Measurements from ENCODE around the gene LRRC8D. TPM values are rescaled to one million over a fixed set of nuclear protein-coding genes. Genes with fewer than 3 reads are reported as not detected.

Gene LRRC8D
- total RNA-seq, 2 donors from 2014 or later = 7.3 to 13.6 TPM

- DNase-seq (no peak), ATAC-seq (no peak)
- intact Hi-C loops (cut with DNase I) = no loop called here
Observed at GRCh38 chr1:89850844-89851415, 30.1 kb downstream of the LRRC8D start.

GRCh38 chr1:89854140-89854539 is 33.3 kb downstream of the LRRC8D start:
- no peak for DNase-seq
- ATAC-seq = no peak
- intact Hi-C loops (cut with DNase I) = no loop called here

- intact Hi-C loops (cut with DNase I) = no loop called here
- ATAC-seq = peak in 1 of 2 donors; percentile 51
- DNase-seq = no peak
Observed at GRCh38 chr1:89855413-89856123, 34.7 kb downstream of the LRRC8D start.

GRCh38 chr1:89863165-89863830 is 42.5 kb downstream of the LRRC8D start:
- ATAC-seq (no peak), DNase-seq (no peak)
- intact Hi-C loops (cut with DNase I) = no loop called here

GRCh38 chr1:89865498-89866382 is 44.9 kb downstream of the LRRC8D start:
- peak; percentile 44 to 85 for ATAC-seq
- DNase-seq = no peak
- intact Hi-C loops (cut with DNase I) = no loop called here

GRCh38 chr1:89866568-89866967 is 45.7 kb downstream of the LRRC8D start:
- intact Hi-C loops (cut with DNase I) = no loop called here
- DNase-seq (no peak), ATAC-seq (no peak)

GRCh38 chr1:89870998-89871397 is 50.2 kb downstream of the LRRC8D start:
- DNase-seq (no peak), ATAC-seq (no peak)
- intact Hi-C loops (cut with DNase I) = no loop called here

- ATAC-seq = peak; percentile 30 to 70
- intact Hi-C loops (cut with DNase I) = no loop called here
- DNase-seq = no peak
Observed at GRCh38 chr1:89871768-89872473, 51.1 kb downstream of the LRRC8D start.

- ATAC-seq (no peak), DNase-seq (no peak)
- intact Hi-C loops (cut with DNase I) = no loop called here
Observed at GRCh38 chr1:89872567-89872966, 51.7 kb downstream of the LRRC8D start.

- intact Hi-C loops (cut with DNase I) = no loop called here
- no peak for ATAC-seq
- DNase-seq = no peak
Observed at GRCh38 chr1:89873288-89873687, 52.5 kb downstream of the LRRC8D start.

GRCh38 chr1:89873770-89874169 is 52.9 kb downstream of the LRRC8D start:
- ATAC-seq (peak in 1 of 2 donors; percentile 86), DNase-seq (no peak)
- intact Hi-C loops (cut with DNase I) = no loop called here

GRCh38 chr1:89876463-89876862 is 55.6 kb downstream of the LRRC8D start:
- no peak for ATAC-seq
- DNase-seq = no peak
- intact Hi-C loops (cut with DNase I) = no loop called here

GRCh38 chr1:89877756-89878155 is 56.9 kb downstream of the LRRC8D start:
- peak; percentile 20 to 50 for ATAC-seq
- no peak for DNase-seq
- intact Hi-C loops (cut with DNase I) = no loop called here

- no peak for ATAC-seq
- no peak for DNase-seq
- intact Hi-C loops (cut with DNase I) = no loop called here
Observed at GRCh38 chr1:89878256-89878655, 57.4 kb downstream of the LRRC8D start.

GRCh38 chr1:89880679-89881078 is 59.8 kb downstream of the LRRC8D start:
- ATAC-seq (no peak), DNase-seq (no peak)
- intact Hi-C loops (cut with DNase I) = no loop called here

GRCh38 chr1:89881415-89882058 is 60.7 kb downstream of the LRRC8D start:
- ATAC-seq = no peak

GRCh38 chr1:89882348-89883029 is 61.7 kb downstream of the LRRC8D start:
- ATAC-seq (no peak), DNase-seq (no peak)

More at GRCh38 chr1:89881415-89882058, 60.7 kb downstream of the LRRC8D start:
- DNase-seq = no peak
- intact Hi-C loops (cut with DNase I) = no loop called here

GRCh38 chr1:89883030-89883379 is 62.2 kb downstream of the LRRC8D start:
- ATAC-seq = no peak
- DNase-seq = no peak
- intact Hi-C loops (cut with DNase I) = no loop called here

More at GRCh38 chr1:89882348-89883029, 61.7 kb downstream of the LRRC8D start:
- intact Hi-C loops (cut with DNase I) = no loop called here

All from left cardiac atrium (tissue), 4 donors.